OCI-LY1 (cell line): Measurements from ENCODE around the gene SPINK2.

Source experiments
- H2AFZ ChIP-seq: fragments of 200-600 bp; sonication (generic), shearing (Covaris generic); 2 replicates; pipeline ENCODE4 v1.6.0; 2014; ENCODE audit warnings: antibody characterized with exemption, mild to moderate bottlenecking, low read length
- H3F3A ChIP-seq: fragments of 200-600 bp; sonication (generic), shearing (Covaris generic); 2 replicates; pipeline ENCODE4 v1.6.0; 2014; ENCODE audit warnings: mild to moderate bottlenecking, antibody characterized with exemption, low read length, moderate library complexity; ENCODE audit not compliant: insufficient read depth
- H3K27ac ChIP-seq: fragments of 200-600 bp; sonication (generic); 2 replicates; pipeline ENCODE4 v1.5.1; 2014; ENCODE audit warnings: low read length, mixed run types, mild to moderate bottlenecking, low read depth; ENCODE audit not compliant: poor library complexity, severe bottlenecking
- H3K27me3 ChIP-seq: fragments of 200-600 bp; sonication (generic); 2 replicates; pipeline ENCODE4 v1.6.0; 2014; ENCODE audit warnings: antibody characterized with exemption, mild to moderate bottlenecking, low read length, moderate library complexity; ENCODE audit not compliant: insufficient read depth
- H3K36me3 ChIP-seq: fragments of 200-600 bp; sonication (generic); 2 replicates; pipeline ENCODE4 v1.6.1; 2014; ENCODE audit warnings: mild to moderate bottlenecking, antibody characterized with exemption, low read length, moderate library complexity, mixed read lengths; ENCODE audit not compliant: insufficient read depth
- H3K4me1 ChIP-seq: fragments of 200-600 bp; sonication (generic); 2 replicates; pipeline ENCODE4 v1.5.1; 2014; ENCODE audit warnings: mild to moderate bottlenecking, low read length, moderate library complexity; ENCODE audit not compliant: insufficient read depth, severe bottlenecking
- H3K4me2 ChIP-seq: fragments of 200-600 bp; sonication (generic), shearing (Covaris generic); 2 replicates; pipeline ENCODE4 v1.6.1; 2014; ENCODE audit warnings: low read length
- H3K4me3 ChIP-seq: fragments of 200-600 bp; sonication (generic); 2 replicates; pipeline ENCODE4 v1.5.1; 2014; ENCODE audit warnings: low read length, low read depth, mild to moderate bottlenecking, mixed read lengths; ENCODE audit not compliant: poor library complexity, severe bottlenecking
- H3K79me2 ChIP-seq: fragments of 200-600 bp; shearing (Covaris generic); 2 replicates; pipeline ENCODE4 v1.6.1; 2016; ENCODE audit warnings: mixed run types, low read length, mixed read lengths; ENCODE audit not compliant: insufficient read depth
- H3K9ac ChIP-seq: fragments of 200-600 bp; sonication (generic), shearing (Covaris generic); 2 replicates; pipeline ENCODE4 v1.6.1; 2014; ENCODE audit warnings: mild to moderate bottlenecking, low read length, mixed read lengths
- H3K9me2 ChIP-seq: fragments of 200-600 bp; sonication (generic), shearing (Covaris generic); 2 replicates; pipeline ENCODE4 v1.6.1; 2014; ENCODE audit warnings: low read depth, mild to moderate bottlenecking, low read length, mixed read lengths
- H3K9me3 ChIP-seq: fragments of 200-600 bp; shearing (Covaris generic); 2 replicates; pipeline ENCODE4 v1.6.1; 2014; ENCODE audit warnings: low read length, mixed read lengths
- H4K20me1 ChIP-seq: fragments of 200-600 bp; sonication (generic), shearing (Covaris generic); 2 replicates; pipeline ENCODE4 v1.6.0; 2016; ENCODE audit warnings: mild to moderate bottlenecking, low read length; ENCODE audit not compliant: insufficient read depth
- EZH2 ChIP-seq: fragments of 200-600 bp; sonication (generic), shearing (Covaris generic); IDR thresholded peaks from 2 replicates; pipeline ENCODE4 v1.8.0; 2017; ENCODE audit warnings: borderline replicate concordance, mixed run types, mild to moderate bottlenecking, antibody characterized with exemption, low read length, moderate library complexity, mixed read lengths
- TF ChIP-seq, protein P1 (sequence below): fragments of 200-600 bp; sonication (generic), shearing (Covaris generic); IDR thresholded peaks from 2 replicates; pipeline ENCODE4 v1.5.1; 2017; ENCODE audit warnings: mild to moderate bottlenecking, antibody characterized with exemption, low read length, moderate library complexity, mixed read lengths

Gene SPINK2

DNA sequence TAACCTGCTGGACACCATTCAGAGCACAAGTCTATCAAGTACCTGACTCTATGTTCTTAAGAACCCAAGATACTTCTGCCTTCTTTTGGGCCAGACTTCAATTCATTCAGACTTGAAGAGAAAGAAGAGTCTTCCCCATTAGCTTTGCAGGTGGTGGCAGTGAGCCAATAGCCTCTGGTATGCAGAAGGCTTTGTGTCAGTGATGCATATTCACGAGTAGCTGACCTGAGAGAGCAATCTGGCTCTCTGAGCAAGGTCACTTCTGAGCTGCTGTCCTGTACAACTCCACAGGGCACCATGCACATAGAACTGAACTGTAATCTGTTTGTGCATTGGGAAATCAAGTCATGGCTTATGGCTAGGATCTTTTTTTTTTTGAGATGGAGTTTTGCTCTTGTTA, 39.9 kb upstream of the SPINK2 start:
- no peaks in the 10 kb centered on the region for H4K20me1 ChIP-seq
- TF ChIP-seq, protein P1, sequence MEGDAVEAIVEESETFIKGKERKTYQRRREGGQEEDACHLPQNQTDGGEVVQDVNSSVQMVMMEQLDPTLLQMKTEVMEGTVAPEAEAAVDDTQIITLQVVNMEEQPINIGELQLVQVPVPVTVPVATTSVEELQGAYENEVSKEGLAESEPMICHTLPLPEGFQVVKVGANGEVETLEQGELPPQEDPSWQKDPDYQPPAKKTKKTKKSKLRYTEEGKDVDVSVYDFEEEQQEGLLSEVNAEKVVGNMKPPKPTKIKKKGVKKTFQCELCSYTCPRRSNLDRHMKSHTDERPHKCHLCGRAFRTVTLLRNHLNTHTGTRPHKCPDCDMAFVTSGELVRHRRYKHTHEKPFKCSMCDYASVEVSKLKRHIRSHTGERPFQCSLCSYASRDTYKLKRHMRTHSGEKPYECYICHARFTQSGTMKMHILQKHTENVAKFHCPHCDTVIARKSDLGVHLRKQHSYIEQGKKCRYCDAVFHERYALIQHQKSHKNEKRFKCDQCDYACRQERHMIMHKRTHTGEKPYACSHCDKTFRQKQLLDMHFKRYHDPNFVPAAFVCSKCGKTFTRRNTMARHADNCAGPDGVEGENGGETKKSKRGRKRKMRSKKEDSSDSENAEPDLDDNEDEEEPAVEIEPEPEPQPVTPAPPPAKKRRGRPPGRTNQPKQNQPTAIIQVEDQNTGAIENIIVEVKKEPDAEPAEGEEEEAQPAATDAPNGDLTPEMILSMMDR, result no peak
- TF ChIP-seq EZH2, result no peak
- no peaks in the 10 kb centered on the region for H3K9me2 ChIP-seq
- no peaks in the 10 kb centered on the region for H3K4me1 ChIP-seq
- no peak overlapping the region for H3K9ac ChIP-seq
- H3K4me3 ChIP-seq, result no peak overlapping the region
- no peak overlapping the region for H2AFZ ChIP-seq
- H3K27me3 ChIP-seq, result no peaks in the 10 kb centered on the region; the same call in 1 of the 2 replicates
- H3F3A ChIP-seq, result no peaks in the 10 kb centered on the region
- H3K79me2 ChIP-seq, result no peaks in the 10 kb centered on the region
- no peak overlapping the region for H3K4me2 ChIP-seq
- no peaks in the 10 kb centered on the region for H3K9me3 ChIP-seq
- H3K36me3 ChIP-seq, result no peaks in the 10 kb centered on the region
- H3K27ac ChIP-seq, result no peak overlapping the region

DNA sequence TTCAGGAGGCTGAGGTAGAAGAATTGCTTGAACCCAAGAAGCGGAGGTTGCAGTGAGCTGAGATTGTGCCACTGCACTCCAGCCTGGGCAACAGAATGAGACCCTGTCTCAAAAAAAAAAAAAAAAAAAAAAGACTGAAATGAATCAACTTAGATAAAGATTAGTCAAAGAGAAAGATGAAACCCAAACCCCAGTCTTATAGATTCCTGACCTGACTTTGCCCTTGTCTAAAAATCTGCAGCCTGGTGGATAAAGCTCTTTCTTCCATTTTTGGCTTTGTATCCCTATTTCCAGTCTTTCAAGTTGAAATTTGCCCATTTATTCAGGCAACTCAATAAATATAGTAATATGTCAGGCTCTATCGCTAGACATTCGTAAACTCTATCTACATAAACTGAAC, 39.3 kb upstream of the SPINK2 start:
- Histone ChIP-seq H3K27ac (no peak overlapping the region), H3K79me2 (no peaks in the 10 kb centered on the region), H3F3A (no peaks in the 10 kb centered on the region), H3K4me1 (no peaks in the 10 kb centered on the region), H3K4me3 (no peak overlapping the region), H4K20me1 (no peaks in the 10 kb centered on the region), H3K9me3 (no peaks in the 10 kb centered on the region), H3K27me3 (no peaks in the 10 kb centered on the region; the same call in 1 of the 2 replicates), H3K36me3 (no peaks in the 10 kb centered on the region), H3K9me2 (no peaks in the 10 kb centered on the region), H3K4me2 (no peak overlapping the region), H3K9ac (no peak overlapping the region), H2AFZ (no peak overlapping the region)
- TF ChIP-seq EZH2, result no peak
- TF ChIP-seq, protein P1, result no peak

DNA sequence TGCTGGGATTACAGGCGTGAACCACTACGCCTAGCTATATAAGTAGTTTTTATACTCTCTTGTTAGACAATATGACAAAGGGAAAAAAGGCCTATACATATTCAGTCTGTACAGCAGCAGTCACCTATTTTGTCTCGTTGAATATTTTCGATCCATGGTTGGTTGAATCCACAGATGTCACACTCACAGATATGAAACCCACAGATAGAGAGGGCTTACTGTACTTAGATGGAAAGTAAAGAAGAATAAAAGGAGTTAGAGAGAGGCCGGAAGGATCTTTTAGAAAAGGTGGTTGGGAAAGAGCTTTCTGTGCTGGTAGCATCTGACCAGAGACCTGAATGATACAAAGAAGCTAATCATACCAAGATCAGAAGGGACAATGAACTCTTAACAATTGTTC, 38.3 kb upstream of the SPINK2 start:
- H3K9me3 ChIP-seq, result no peaks in the 10 kb centered on the region
- no peaks in the 10 kb centered on the region for H3K9me2 ChIP-seq
- H3K27ac ChIP-seq, result no peak overlapping the region
- no peaks in the 10 kb centered on the region for H3F3A ChIP-seq
- H3K4me1 ChIP-seq, result no peaks in the 10 kb centered on the region
- no peak for TF ChIP-seq EZH2
- TF ChIP-seq, protein P1, result no peak
- no peaks in the 10 kb centered on the region for H3K36me3 ChIP-seq
- no peak overlapping the region for H3K9ac ChIP-seq
- H3K79me2 ChIP-seq, result no peaks in the 10 kb centered on the region
- no peak overlapping the region for H3K4me3 ChIP-seq
- H3K27me3 ChIP-seq, result no peaks in the 10 kb centered on the region; the same call in 1 of the 2 replicates
- H4K20me1 ChIP-seq, result no peaks in the 10 kb centered on the region
- no peak overlapping the region for H3K4me2 ChIP-seq
- H2AFZ ChIP-seq, result no peak overlapping the region
